H1 (cell line): Measurements from ENCODE around the gene FAM193B. TPM values are rescaled to one million over a fixed set of nuclear protein-coding genes. Genes with fewer than 3 reads are reported as not detected.

Experiments used
- CTCF ChIA-PET: fragments of 300-600 bp; sonication (Branson Sonifier 250); formaldehyde crosslinking; loops from one replicate; lab custom pipeline; 2021; ENCODE audit not compliant: partially characterized antibody; lab: Charles Lee
- POLR2A ChIA-PET: fragments of 300-600 bp; sonication (Branson Sonifier 250); formaldehyde crosslinking; loops from one replicate; lab custom pipeline; 2021; ENCODE audit warnings: inconsistent platforms; ENCODE audit not compliant: partially characterized antibody; lab: Charles Lee
- DNase-seq, 2 experiments: peaks; one replicate each; pipeline versions ENCODE4 v3.0.0 to v3.0.0-alpha.2; 2010 to 2022; ENCODE audit warnings: low spot score in 2 of 2, low read depth in 1 of 2, mixed read lengths in 1 of 2
- FAIRE-seq: peaks from 2 replicates; lab custom pipeline; 2011; peaks lifted over from hg19 to GRCh38; lab: Jason Lieb, UNC
- H2AFZ ChIP-seq: 2 replicates; pipeline ENCODE4 v1.8.1; 2012; ENCODE audit warnings: low read length, inconsistent platforms
- H2AK5ac ChIP-seq: 2 replicates; pipeline ENCODE4 v1.6.1; 2013; ENCODE audit warnings: low read depth, low read length
- H2BK120ac ChIP-seq: replicated peaks from 2 replicates; pipeline ENCODE3; 2013; ENCODE audit warnings: low read depth, low read length, inconsistent platforms
- H2BK12ac ChIP-seq: 2 replicates; pipeline ENCODE4 v1.6.1; 2013; ENCODE audit warnings: low read depth, low read length
- H2BK15ac ChIP-seq: 2 replicates; pipeline ENCODE4 v1.6.1; 2013; ENCODE audit warnings: low read length
- H2BK20ac ChIP-seq: 2 replicates; pipeline ENCODE4 v1.6.1; 2013; ENCODE audit warnings: low read length
- H2BK5ac ChIP-seq: 2 replicates; pipeline ENCODE4 v1.6.1; 2013; ENCODE audit warnings: low read depth, low read length
- H3K14ac ChIP-seq: 2 replicates; pipeline ENCODE4 v1.6.1; 2013; ENCODE audit warnings: inconsistent platforms; ENCODE audit not compliant: insufficient read length
- H3K18ac ChIP-seq: 2 replicates; pipeline ENCODE4 v1.6.1; 2013; ENCODE audit warnings: low read length; ENCODE audit errors: extremely low read depth
- H3K23ac ChIP-seq: 2 replicates; pipeline ENCODE4 v1.6.1; 2013; ENCODE audit warnings: inconsistent platforms; ENCODE audit not compliant: insufficient read length
- H3K23me2 ChIP-seq: 2 replicates; pipeline ENCODE4 v1.6.1; 2013; ENCODE audit warnings: low read depth, low read length
- H3K27ac ChIP-seq: 2 replicates; pipeline ENCODE4 v1.6.1; 2011; ENCODE audit warnings: low read depth, low read length, inconsistent platforms
- H3K27me3 ChIP-seq, 4 experiments: replicated peaks in 1 of 4; 1 replicate in 1 of 4; 2 replicates in 3 of 4; pipeline versions ENCODE4 v1.6.1 to v1.8.1; 2011 to 2013; ENCODE audit warnings: low read length in 3 of 4, mild to moderate bottlenecking in 3 of 4, inconsistent platforms in 2 of 4, mixed read lengths in 2 of 4, moderate library complexity in 1 of 4; ENCODE audit not compliant: control insufficient read depth in 3 of 4, insufficient read depth in 3 of 4; ENCODE audit errors: extremely low read depth in 1 of 4
- H3K36me3 ChIP-seq, 4 experiments: 2 replicates each; pipeline versions ENCODE4 v1.6.1 to v1.8.1; 2011 to 2013; ENCODE audit warnings: mild to moderate bottlenecking in 4 of 4, low read length in 3 of 4, moderate library complexity in 2 of 4, control low read depth in 1 of 4, inconsistent platforms in 1 of 4; ENCODE audit not compliant: insufficient read depth in 4 of 4, control insufficient read depth in 2 of 4
- H3K4ac ChIP-seq: replicated peaks from 2 replicates; pipeline ENCODE3; 2013; ENCODE audit warnings: low read length, low read depth, mixed read lengths, inconsistent platforms; ENCODE audit not compliant: insufficient read length
- H3K4me1 ChIP-seq, 4 experiments: replicated peaks in 1 of 4; 1 replicate in 1 of 4; 2 replicates in 3 of 4; pipeline versions ENCODE4 v1.6.1 to v1.8.1; 2011 to 2013; ENCODE audit warnings: low read length in 3 of 4, inconsistent platforms in 2 of 4, mixed read lengths in 1 of 4; ENCODE audit not compliant: insufficient read depth in 4 of 4, control insufficient read depth in 3 of 4
- H3K4me2 ChIP-seq, 2 experiments: 2 replicates each; pipeline versions ENCODE4 v1.6.1 to v1.8.1; 2011 to 2013; ENCODE audit warnings: low read depth in 2 of 2, low read length in 2 of 2, control low read depth in 1 of 2, inconsistent platforms in 1 of 2, mild to moderate bottlenecking in 1 of 2; ENCODE audit not compliant: insufficient read depth in 1 of 2
- H3K4me3 ChIP-seq, 4 experiments: fragments of 200-600, 300-600 bp in 1 of 4; sonication (generic), shearing (Covaris generic), sonication (Bioruptor Twin) in 1 of 4; 2 replicates each; pipeline versions ENCODE4 v1.5.1 to v1.8.1; 2011 to 2016; ENCODE audit warnings: low read length in 4 of 4, low read depth in 3 of 4, control low read depth in 2 of 4, inconsistent platforms in 2 of 4, mild to moderate bottlenecking in 2 of 4, mixed read lengths in 1 of 4, moderate library complexity in 1 of 4; ENCODE audit not compliant: insufficient read depth in 2 of 4; ENCODE audit errors: extremely low read depth in 1 of 4
- H3K56ac ChIP-seq: replicated peaks from 2 replicates; pipeline ENCODE3; 2013; ENCODE audit warnings: low read depth, mild to moderate bottlenecking, mixed read lengths, low read length, inconsistent platforms; ENCODE audit not compliant: insufficient read length
- H3K79me1 ChIP-seq: 2 replicates; pipeline ENCODE4 v1.6.1; 2013; ENCODE audit warnings: low read depth, low read length, control low read depth
- H3K79me2 ChIP-seq, 2 experiments: 2 replicates each; pipeline versions ENCODE4 v1.6.1 to v1.8.1; 2012 to 2013; ENCODE audit warnings: low read length in 2 of 2, mild to moderate bottlenecking in 2 of 2, inconsistent platforms in 1 of 2; ENCODE audit not compliant: insufficient read depth in 2 of 2, control insufficient read depth in 1 of 2
- H3K9ac ChIP-seq, 4 experiments: replicated peaks in 1 of 4; 1 replicate in 1 of 4; 2 replicates in 3 of 4; pipeline versions ENCODE4 v1.6.1 to v1.8.1; 2011 to 2013; ENCODE audit warnings: low read depth in 3 of 4, low read length in 3 of 4, control low read depth in 2 of 4, mild to moderate bottlenecking in 2 of 4, moderate library complexity in 2 of 4, inconsistent platforms in 1 of 4; ENCODE audit errors: extremely low read depth in 1 of 4
- H3K9me3 ChIP-seq, 2 experiments: 2 replicates each; pipeline versions ENCODE4 v1.6.1 to v1.8.1; 2012 to 2013; ENCODE audit warnings: mild to moderate bottlenecking in 2 of 2, moderate library complexity in 2 of 2, control low read depth in 1 of 2, inconsistent platforms in 1 of 2, low read depth in 1 of 2, low read length in 1 of 2, mixed read lengths in 1 of 2; ENCODE audit not compliant: insufficient read depth in 2 of 2
- H4K20me1 ChIP-seq, 2 experiments: replicated peaks in 1 of 2; 2 replicates each; pipeline versions ENCODE3 to v1.8.1; 2011 to 2013; ENCODE audit warnings: inconsistent platforms in 2 of 2, low read length in 2 of 2, mild to moderate bottlenecking in 1 of 2; ENCODE audit not compliant: insufficient read depth in 2 of 2, control insufficient read depth in 1 of 2
- H4K5ac ChIP-seq: 2 replicates; pipeline ENCODE4 v1.6.1; 2013; ENCODE audit warnings: low read length, low read depth, mixed read lengths, inconsistent platforms; ENCODE audit not compliant: insufficient read length
- H4K8ac ChIP-seq: 2 replicates; pipeline ENCODE4 v1.8.0; 2013; ENCODE audit warnings: mild to moderate bottlenecking, moderate library complexity, low read length, inconsistent platforms; ENCODE audit not compliant: insufficient read depth; ENCODE audit errors: extremely low read depth
- H4K91ac ChIP-seq: replicated peaks from 2 replicates; pipeline ENCODE3; 2013; ENCODE audit warnings: low read length, mixed read lengths, inconsistent platforms; ENCODE audit not compliant: insufficient read length
- FOSL1 ChIP-seq: IDR thresholded peaks from 2 replicates; pipeline ENCODE4 v1.6.1; 2011; ENCODE audit warnings: mild to moderate bottlenecking, low read depth, low read length, moderate library complexity; ENCODE audit not compliant: insufficient read depth
- JUN ChIP-seq: IDR thresholded peaks from 2 replicates; pipeline ENCODE4 v1.6.1; 2011; ENCODE audit warnings: low read depth, mild to moderate bottlenecking, improper control_type of control experiment, low read length
- WGBS, 2 experiments: shearing (Covaris generic) in 1 of 2; methylation state at CpG; one replicate each; pipeline versions ENCODE4 v1.1.6 to v1.1.7; 2013 to 2015; ENCODE audit warnings: low lambda C conversion rate in 2 of 2, mixed read lengths in 2 of 2, inconsistent platforms in 1 of 2, low coverage in 1 of 2, missing lambda C conversion rate in 1 of 2; ENCODE audit not compliant: insufficient replicate concordance in 2 of 2, insufficient coverage in 1 of 2, insufficient read length in 1 of 2; ENCODE audit errors: extremely low coverage in 1 of 2, missing lambda C conversion rate in 1 of 2; 5-methylcytosine and 5-hydroxymethylcytosine counted together
- polyA plus RNA-seq, 7 experiments: library from polyadenylated mRNA; depleted of rRNA in 3 of 7; stranded (reverse) in 5 of 7; unstranded in 2 of 7; fragments of >200 nt in 5 of 7; fragments of 200-250 nt in 2 of 7; gene quantifications; 1 replicate in 5 of 7; 2 replicates in 1 of 7; 4 replicates in 1 of 7; pipeline versions ENCODE4 v1.2.1 to v1.2.3, GENCODE V29; 2011 to 2013; ENCODE audit warnings: missing spikeins in 2 of 7, mixed read lengths in 2 of 7
- total RNA-seq: library from RNA; stranded (reverse); fragmentation: NEBNext Ultra II Directional; extraction: Animal tissue kit (Norgen Biotek cat#: 25700); gene quantifications from 2 replicates; pipeline ENCODE4 v1.2.1, GENCODE V29; 2021

FAM193B gene
- total and polyA plus RNA-seq, 2 of the 8 experiments (the other 6 are each of a cell fraction or from before 2014, with no cell fraction given): 49.9 to 69.8 TPM

- no peak overlapping the region for H2BK15ac ChIP-seq
- H4K91ac ChIP-seq: no peak overlapping the region
- no peaks in the 10 kb centered on the region for H3K9me3 ChIP-seq
- H2BK5ac ChIP-seq: no peak overlapping the region
- H3K4me1 ChIP-seq: peaks cover 0 to 20% (median 12%) of the 10 kb centered on the region in 4 experiments; a peak in 5 of 7 replicates
- ChIA-PET CTCF (no interaction called here), POLR2A (interaction anchor here (1.1 to 8.8 kb wide), 3 partner anchors 6 to 101 kb away, joined by 3 to 72 read pairs (median 19); partner anchors contain the start of gene TMED9)
- H3K79me1 ChIP-seq: no peaks in the 10 kb centered on the region; the same call in none of the 2 replicates
- H3K27me3 ChIP-seq: peaks cover 0 to 2% (median 0%) of the 10 kb centered on the region in 4 experiments; a peak in 2 of 7 replicates
- no peak overlapping the region for H2BK120ac ChIP-seq
- no peak overlapping the region for H2BK12ac ChIP-seq
- peaks cover 0 to 4% of the 10 kb centered on the region in 2 experiments; a peak in 1 of 4 replicates for H3K79me2 ChIP-seq
- H4K8ac ChIP-seq: no peak overlapping the region; the same call in 1 of the 2 replicates
- 93% methylated on average over 7 of the region's 27 CpGs; no CpG with 5 or more reads in 1 of the 2 experiments for WGBS, 2 experiments
- no peak overlapping the region for H2AFZ ChIP-seq
- no peak overlapping the region for H3K27ac ChIP-seq
- H2AK5ac ChIP-seq: no peak overlapping the region
- peaks cover 0 to 2% of the 10 kb centered on the region in 2 experiments for H4K20me1 ChIP-seq
- no peak overlapping the region for H3K9ac ChIP-seq
- DNase-seq (no peak), FAIRE-seq (no peak)
- H3K4me2 ChIP-seq: no peak overlapping the region
- H2BK20ac ChIP-seq: no peak overlapping the region
- H3K23ac ChIP-seq: no peak overlapping the region
- no peak overlapping the region for H3K14ac ChIP-seq
- H3K23me2 ChIP-seq: peaks cover 9% of the 10 kb centered on the region
- H3K36me3 ChIP-seq: no peaks in the 10 kb centered on the region
- H4K5ac ChIP-seq: no peak overlapping the region
- H3K4ac ChIP-seq: no peak overlapping the region
- no peak overlapping the region for H3K4me3 ChIP-seq
- no peak overlapping the region for H3K18ac ChIP-seq
- no peak overlapping the region for H3K56ac ChIP-seq
- no peak for TF ChIP-seq JUN
- TF ChIP-seq FOSL1: no peak
These were observed 49.8 kb upstream of the FAM193B start for GRCh38 chr5:177604116-177604521.
